ENCODE results near the gene CENPF. TPM values are rescaled to one million over a fixed set of nuclear protein-coding genes. Genes with fewer than 3 reads are reported as not detected.

Gene CENPF
- total and polyA plus RNA-seq, 2 of the 13 experiments (the other 11 are each of a cell fraction or from before 2014, with no cell fraction given): 14.7 to 84.9 TPM

GRCh38 chr1:214579183-214579582 is 23.8 kb upstream of the CENPF start:
- in situ Hi-C loops (cut with HindIII; ENCODE audit: extremely low pct_ligation_motif_present, low pct_unique_long_range_greater_than_20kb) (no loop called here), intact Hi-C loops (cut with micrococcal nuclease; ENCODE audit: unreplicated experiment) (no loop called here)
- no peaks in the 10 kb centered on the region for H3K27me3 ChIP-seq (ENCODE audit: control insufficient read depth in 1 of 2, insufficient read depth in 2 of 2, low read length in 2 of 2)
- no peaks in the 10 kb centered on the region for H4K20me1 ChIP-seq (ENCODE audit: insufficient read depth, low read length)
- H3K36me3 ChIP-seq (replicated peaks in 1 of 2; ENCODE audit: control insufficient read depth in 1 of 2, insufficient read depth in 2 of 2, low read length in 2 of 2): no peaks in the 10 kb centered on the region
- ChIA-PET CTCF (ENCODE audit: low intra/inter-chr PET ratio, low total read pairs) (no interaction called here), POLR2A (no interaction called here)
- H3K9me3 ChIP-seq (ENCODE audit: low read length): peaks cover 15% of the 10 kb centered on the region
- no peak overlapping the region for H3K9ac ChIP-seq (ENCODE audit: insufficient read depth, low read depth, low read length)
- FAIRE-seq (no peak), DNase-seq (ENCODE audit: low spot score) (no peak), ATAC-seq (no peak)
- H3K4me3 ChIP-seq (replicated peaks in 1 of 3; ENCODE audit: insufficient read depth in 1 of 3, low read depth in 2 of 3, low read length in 3 of 3): no peak overlapping the region
- H3K4me1 ChIP-seq (ENCODE audit: insufficient read depth, low read length): no peaks in the 10 kb centered on the region
- BruUV-seq (replicated peaks): no TSS peak
- no peak overlapping the region for H3K27ac ChIP-seq (ENCODE audit: extremely low read length, insufficient read depth, low read length)
- TF ChIP-seq CCAR2 (optimal IDR thresholded peaks at IDR 0.05; ENCODE audit: low read depth, low read length): no peak
- TF ChIP-seq REL (CRISPR knock-in tag; conservative IDR thresholded peaks at IDR 0.05): no peak
- no peak for TF ChIP-seq NBN (conservative IDR thresholded peaks at IDR 0.05)
- TF ChIP-seq SRY (CRISPR knock-in tag; IDR thresholded peaks at IDR 0.05): no peak
- no peak for TF ChIP-seq KDM4B (CRISPR knock-in tag; IDR thresholded peaks at IDR 0.05)
- no peak for TF ChIP-seq KLF15 (CRISPR knock-in tag; IDR thresholded peaks at IDR 0.05; ENCODE audit: borderline replicate concordance)
- TF ChIP-seq SIX4 (CRISPR knock-in tag; IDR thresholded peaks at IDR 0.05): no peak
- H3K79me2 ChIP-seq (ENCODE audit: insufficient read depth, low read length): no peaks in the 10 kb centered on the region
- H3K4me2 ChIP-seq (ENCODE audit: low read depth, low read length): no peak overlapping the region
- no peak overlapping the region for H2AFZ ChIP-seq (ENCODE audit: low read length)

GRCh38 chr1:214581785-214582184 is 21.2 kb upstream of the CENPF start:
- CTCF ChIA-PET (ENCODE audit: low intra/inter-chr PET ratio, low total read pairs): no interaction called here
- FAIRE-seq (no peak), DNase-seq (ENCODE audit: low spot score) (no peak), ATAC-seq (no peak)
- POLR2A ChIA-PET: interaction anchor here (1.1 kb wide), 1 partner anchor 31 kb away, joined by 3 read pairs; no protein-coding TSS in a partner anchor
- Histone ChIP-seq H3K79me2 (ENCODE audit: insufficient read depth, low read length) (no peaks in the 10 kb centered on the region), H3K9me3 (ENCODE audit: low read length) (peaks cover 2% of the 10 kb centered on the region; the same call in 1 of the 2 replicates), H2AFZ (ENCODE audit: low read length) (no peak overlapping the region), H3K36me3 (replicated peaks in 1 of 2; ENCODE audit: control insufficient read depth in 1 of 2, insufficient read depth in 2 of 2, low read length in 2 of 2) (no peaks in the 10 kb centered on the region), H3K27me3 (ENCODE audit: control insufficient read depth in 1 of 2, insufficient read depth in 2 of 2, low read length in 2 of 2) (peaks cover 0 to 2% of the 10 kb centered on the region in 2 experiments; a peak in 1 of 5 replicates), H3K27ac (ENCODE audit: extremely low read length, insufficient read depth, low read length) (no peak overlapping the region), H3K4me1 (ENCODE audit: insufficient read depth, low read length) (no peaks in the 10 kb centered on the region), H4K20me1 (ENCODE audit: insufficient read depth, low read length) (no peaks in the 10 kb centered on the region), H3K9ac (ENCODE audit: insufficient read depth, low read depth, low read length) (no peak overlapping the region), H3K4me3 (replicated peaks in 1 of 3; ENCODE audit: insufficient read depth in 1 of 3, low read depth in 2 of 3, low read length in 3 of 3) (no peak overlapping the region), H3K4me2 (ENCODE audit: low read depth, low read length) (no peak overlapping the region)
- intact Hi-C loops (cut with micrococcal nuclease; ENCODE audit: unreplicated experiment) (loop anchor here (10.0 kb wide), 1 partner anchor 367 kb away; no protein-coding TSS in a partner anchor), in situ Hi-C loops (cut with HindIII; ENCODE audit: extremely low pct_ligation_motif_present, low pct_unique_long_range_greater_than_20kb) (loop anchor here (10.0 kb wide), 2 partner anchors 247 to 367 kb away; no protein-coding TSS in a partner anchor)
- no TSS peak for BruUV-seq (replicated peaks)
- WGBS (ENCODE audit: low lambda C conversion rate): 16% methylated on average over 2 of the region's 2 CpGs
- TF ChIP-seq ZNF234 (CRISPR knock-in tag; conservative IDR thresholded peaks at IDR 0.05) (no peak), FIP1L1 (IDR thresholded peaks at IDR 0.05; ENCODE audit: borderline replicate concordance, insufficient read depth, low read depth, low read length) (no peak), ZSCAN31 (CRISPR knock-in tag; IDR thresholded peaks at IDR 0.05; ENCODE audit: low read depth) (no peak), ZFYVE20 (CRISPR knock-in tag; IDR thresholded peaks at IDR 0.05; ENCODE audit: borderline replicate concordance, low read depth) (no peak), KLF9 (CRISPR knock-in tag; IDR thresholded peaks at IDR 0.05; ENCODE audit: low read depth) (no peak), RBAK (CRISPR knock-in tag; IDR thresholded peaks at IDR 0.05) (no peak)
